NCI-H146 (cell line): Measurements from ENCODE around the gene EFR3B.
"Not testable (repeated sequence)": the region's sequence is repeated elsewhere in the genome, so short reads cannot be mapped to it uniquely, and the experiment has no call there.

Experiments
- DNase-seq: peaks from one replicate; lab custom pipeline; 2025; lab: John Stamatoyannopoulos, UW

The EFR3B gene

DNA sequence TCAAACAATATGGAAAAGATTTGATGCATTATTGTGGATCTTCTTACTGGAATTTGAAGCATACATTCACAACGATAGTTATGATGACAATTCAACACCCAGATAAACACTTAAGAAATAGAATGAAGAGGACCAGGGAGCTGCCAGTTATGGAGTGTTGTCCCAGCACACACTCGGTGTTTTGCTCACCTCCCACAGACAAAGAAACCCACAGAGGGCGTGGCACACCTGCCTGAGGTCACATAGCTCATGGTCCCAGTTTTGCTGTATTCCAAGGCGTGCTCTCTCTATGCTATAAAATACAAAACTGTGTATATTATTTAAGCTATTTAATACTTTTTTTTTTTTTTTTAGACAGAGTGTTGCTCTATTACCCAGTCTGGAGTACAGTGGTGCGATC, 31.1 kb downstream of the EFR3B start:
- peak; percentile 1 for DNase-seq

- no peak for DNase-seq
Measured at GRCh38 chr2:25073914-25074313, 32.0 kb downstream of the EFR3B start.

GRCh38 chr2:25074826-25075225, 33.0 kb downstream of the EFR3B start:
- DNase-seq = no peak

GRCh38 chr2:25076749-25077148, 34.9 kb downstream of the EFR3B start:
- DNase-seq = peak; percentile 17

- DNase-seq = no peak
Measured at GRCh38 chr2:25077789-25078169, 35.9 kb downstream of the EFR3B start.

- DNase-seq = peak; percentile 90
Measured at GRCh38 chr2:25078170-25079049, 36.5 kb downstream of the EFR3B start.

DNA sequence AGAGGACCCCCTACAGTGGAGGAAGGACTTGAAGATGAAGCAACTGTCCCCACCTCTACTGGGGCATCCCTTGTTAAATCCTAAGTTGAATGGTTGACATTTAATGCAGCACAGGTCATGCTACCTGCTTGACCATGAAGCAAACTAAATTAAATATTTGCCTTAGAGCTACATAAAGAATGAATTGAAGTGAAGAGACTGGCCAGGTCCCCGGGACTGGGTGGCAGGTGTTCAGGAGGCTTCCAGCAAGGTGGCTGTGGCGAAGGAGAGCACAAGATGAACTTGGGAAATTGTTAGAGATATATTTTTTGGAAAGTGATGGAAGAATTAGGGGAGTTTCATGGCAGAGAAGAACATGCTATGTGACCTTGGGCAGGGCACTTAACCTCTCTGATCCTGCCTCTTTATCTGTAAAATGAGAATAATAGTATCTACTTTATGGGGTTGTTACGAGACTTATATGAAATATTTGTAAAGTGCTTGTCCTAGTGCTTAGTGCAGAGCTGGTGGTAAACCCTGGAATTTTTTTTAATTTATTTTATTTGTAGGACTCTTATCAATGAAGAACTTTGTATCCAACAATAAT, 37.3 kb downstream of the EFR3B start:
- no peak for DNase-seq

DNA sequence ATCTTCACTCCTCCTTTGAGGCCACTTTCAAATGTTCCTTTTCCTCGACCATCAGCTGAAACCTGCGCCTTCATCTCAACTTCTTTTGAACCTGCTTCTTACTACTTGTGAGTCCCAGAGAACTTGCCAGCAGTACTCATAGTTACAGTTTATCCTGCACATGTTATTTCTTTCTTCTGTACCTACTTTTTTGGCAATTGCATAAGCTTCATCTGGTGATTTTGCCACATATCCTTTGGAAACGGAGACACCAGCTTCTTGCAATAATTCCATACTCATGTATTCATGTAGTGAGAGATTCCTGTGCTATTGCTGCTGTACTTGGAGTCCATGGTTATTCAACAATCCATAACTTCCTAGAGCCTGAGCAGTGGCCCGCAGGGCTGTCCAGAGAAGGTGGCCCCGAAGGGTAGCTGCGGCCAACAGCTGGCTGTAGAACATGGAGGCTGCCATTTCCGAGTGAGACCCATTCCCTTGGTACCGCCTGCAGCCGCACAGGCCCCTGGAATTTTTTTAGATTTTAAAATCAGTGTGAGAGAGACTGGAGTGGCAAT, 39.4 kb downstream of the EFR3B start:
- DNase-seq = no peak

DNA sequence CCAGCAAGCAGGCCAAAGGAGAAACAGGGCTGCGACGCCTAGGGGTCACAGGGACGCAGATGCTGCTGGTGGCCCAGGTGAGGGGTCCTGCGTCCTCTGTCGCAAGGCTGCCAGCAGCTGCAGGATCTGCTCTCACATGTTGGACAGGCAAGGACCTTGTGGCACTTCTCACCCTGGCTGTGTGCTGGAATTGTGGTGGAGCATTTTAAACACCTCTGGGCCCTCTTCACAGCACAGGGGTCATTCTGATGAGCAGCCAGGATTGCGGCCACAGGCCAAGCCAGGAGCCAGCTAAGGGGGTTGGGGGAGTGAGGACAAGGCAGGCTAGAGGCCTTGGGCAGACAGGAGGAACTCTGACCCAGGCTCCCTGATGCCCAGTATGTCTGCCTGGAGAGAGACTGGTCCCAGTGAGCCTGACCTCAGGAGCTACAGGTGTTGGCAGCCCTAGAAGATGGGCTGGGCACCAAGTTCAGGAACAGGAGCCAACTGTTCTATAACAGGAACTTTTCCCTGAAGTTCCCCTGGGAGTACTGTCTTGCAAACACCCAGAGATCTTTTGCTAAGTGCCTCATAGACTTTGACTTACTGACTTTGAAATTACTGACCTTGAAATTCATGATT, 40.2 kb downstream of the EFR3B start:
- no peak for DNase-seq

- DNase-seq = no peak
Measured at GRCh38 chr2:25085761-25086560, 44.1 kb downstream of the EFR3B start.

GRCh38 chr2:25088817-25089516, 47.1 kb downstream of the EFR3B start:
- DNase-seq = no peak

DNA sequence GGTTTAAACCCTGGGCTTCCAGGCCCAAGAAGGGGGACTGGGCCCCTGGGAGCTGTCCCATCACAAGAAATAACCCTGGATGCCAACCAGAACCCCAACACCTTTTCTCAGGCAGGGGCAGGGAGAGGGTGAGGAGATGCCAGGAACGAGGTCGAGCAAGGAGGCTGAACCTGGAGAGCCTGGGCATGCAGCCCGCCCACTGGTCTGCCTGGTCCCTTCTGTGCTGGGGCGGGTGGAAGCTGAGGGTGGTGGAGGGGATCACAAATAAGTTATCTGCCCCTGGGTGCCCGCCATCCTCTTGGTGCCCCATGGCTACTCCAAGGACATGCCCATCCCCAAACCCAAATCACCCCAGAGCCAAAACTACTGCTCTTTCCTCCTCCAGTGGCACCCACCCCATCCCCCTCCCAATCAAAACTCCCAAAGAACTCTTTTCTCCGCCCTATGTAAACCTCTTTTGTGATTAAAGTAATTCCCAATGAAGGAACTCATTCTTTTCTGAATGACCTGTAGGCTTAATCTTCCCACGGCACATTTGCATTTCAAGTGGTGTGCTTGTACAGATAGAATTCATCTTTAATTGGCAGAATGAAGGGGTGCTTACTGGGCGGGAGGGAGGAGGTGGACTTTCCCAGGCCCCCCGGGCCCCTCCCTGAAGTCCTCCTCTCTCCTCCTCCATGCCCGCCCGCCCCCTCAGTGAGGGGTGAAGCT, 47.9 kb downstream of the EFR3B start:
- no peak for DNase-seq

GRCh38 chr2:25090801-25091200, 48.9 kb downstream of the EFR3B start:
- DNase-seq = no peak

- no peak for DNase-seq
Measured at GRCh38 chr2:25091265-25091664, 49.4 kb downstream of the EFR3B start.

DNA sequence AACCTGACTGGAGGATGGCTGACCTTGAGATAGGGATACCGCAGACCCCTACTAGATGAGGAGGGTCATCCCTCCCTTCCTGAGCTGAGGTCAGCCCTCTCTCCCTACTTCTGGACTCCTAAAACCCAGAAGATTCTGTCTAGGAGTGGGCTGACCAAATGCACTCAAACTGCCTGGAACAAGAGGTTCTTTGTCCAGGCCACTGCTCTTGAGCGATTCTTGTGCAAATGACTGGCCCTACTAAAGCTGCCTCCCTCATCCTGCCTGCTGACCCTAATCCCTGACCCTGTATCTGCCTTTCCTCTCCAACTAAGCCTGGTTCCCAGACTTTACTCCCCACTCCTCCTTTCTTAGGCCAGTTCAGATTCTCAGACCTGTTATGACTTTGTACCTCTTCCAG, 56.2 kb downstream of the EFR3B start:
- no peak for DNase-seq

DNA sequence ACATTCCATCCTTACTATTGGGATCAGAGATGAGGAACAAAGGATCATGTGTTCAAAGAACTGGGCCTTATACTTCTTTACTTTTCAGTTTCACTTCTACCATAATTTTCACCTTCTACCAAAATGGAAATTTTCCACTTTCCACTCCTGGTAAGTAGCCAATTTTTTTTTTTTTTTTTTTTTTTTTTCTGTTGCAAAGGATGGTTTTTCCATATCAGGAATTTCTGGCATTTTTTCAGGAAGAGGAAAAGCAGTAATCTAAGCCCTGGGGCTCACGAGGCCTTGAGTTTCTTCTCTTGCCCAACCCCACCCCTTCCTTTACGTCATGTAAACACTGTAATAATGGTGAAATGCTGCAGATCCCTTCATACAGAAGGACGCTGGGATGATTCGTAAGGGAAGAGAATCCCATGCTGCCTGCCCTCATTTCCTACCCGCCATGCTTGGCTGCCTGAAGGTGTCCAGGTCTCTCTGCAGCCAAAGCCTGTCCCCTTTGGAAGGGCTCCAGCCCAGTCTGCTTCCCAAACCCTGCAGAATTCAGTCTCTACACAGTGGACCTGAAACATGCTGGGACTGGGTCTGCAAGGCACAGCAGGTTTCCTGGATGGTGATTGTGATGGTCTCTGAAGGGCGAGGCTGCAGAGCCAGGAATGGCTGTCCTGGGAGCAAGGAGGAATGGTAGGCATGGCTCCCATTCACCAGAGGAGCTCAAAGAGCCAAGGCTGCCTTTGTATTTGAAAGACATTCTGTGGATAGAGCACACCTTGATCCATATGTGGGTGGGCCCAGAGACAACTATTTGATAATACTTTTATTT, 57.0 kb downstream of the EFR3B start:
- no peak for DNase-seq

- not testable (repeated sequence) for DNase-seq
Measured at GRCh38 chr2:25102352-25102751, 60.5 kb downstream of the EFR3B start.

DNA sequence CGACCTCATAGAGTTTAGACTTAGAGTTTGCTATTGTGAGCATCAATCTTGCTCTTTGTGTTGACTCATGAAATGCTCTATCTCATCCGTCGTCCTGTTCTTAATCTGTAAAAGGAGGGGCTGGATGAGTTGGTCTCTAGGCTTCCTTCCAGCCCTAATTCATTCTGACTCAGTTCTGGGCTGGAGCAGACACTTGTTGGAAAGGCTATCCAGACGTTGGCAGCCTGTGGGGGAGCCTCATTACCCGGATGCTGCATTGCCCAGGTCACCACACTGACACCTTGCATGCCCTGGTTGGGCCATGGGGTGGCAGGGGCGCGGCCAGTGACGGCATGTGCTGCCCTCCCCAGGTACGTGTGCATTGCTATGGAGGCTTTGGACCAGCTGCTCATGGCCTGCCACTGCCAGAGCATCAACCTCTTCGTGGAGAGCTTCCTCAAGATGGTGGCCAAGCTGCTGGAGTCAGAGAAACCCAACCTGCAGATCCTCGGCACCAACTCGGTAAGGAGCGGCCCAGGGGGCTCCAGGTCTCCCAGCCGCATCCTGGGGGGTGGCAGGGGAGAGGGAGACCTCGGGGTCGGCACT, 61.5 kb downstream of the EFR3B start:
- DNase-seq = no peak

DNA sequence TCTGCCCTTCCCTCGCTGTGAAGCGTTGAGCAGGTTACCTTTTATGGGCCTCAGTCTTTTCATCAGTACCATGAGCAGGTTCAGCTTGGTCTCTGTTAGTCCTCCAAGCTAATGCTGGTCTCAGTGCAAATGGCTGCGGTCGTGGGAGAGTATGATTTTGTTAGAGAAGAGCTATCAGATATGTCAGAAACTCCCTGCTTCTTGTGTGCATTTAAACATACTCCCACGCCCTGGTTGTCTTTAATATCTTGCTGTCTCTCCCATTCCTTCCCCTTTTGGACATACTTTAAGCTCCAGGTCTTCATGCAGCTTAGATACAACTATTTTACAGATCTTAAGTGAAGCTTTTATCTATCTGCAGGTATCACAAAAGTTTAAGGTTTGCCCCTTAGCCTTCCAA, 62.9 kb downstream of the EFR3B start:
- DNase-seq = no peak
